RKO (cell line): ENCODE data around the gene TWIST2.

Experiments
- DNase-seq: peaks from one replicate; pipeline ENCODE4 v3.0.0-alpha.2; 2016; ENCODE audit warnings: low spot score

Gene TWIST2

GRCh38 chr2:238919307-238919706, 71.4 kb downstream of the TWIST2 start:
- no peak for DNase-seq

GRCh38 chr2:238920053-238920452, 72.2 kb downstream of the TWIST2 start:
- no peak for DNase-seq

- DNase-seq: no peak
These were observed 72.7 kb downstream of the TWIST2 start for GRCh38 chr2:238920601-238921001.

GRCh38 chr2:238921259-238921658, 73.4 kb downstream of the TWIST2 start:
- no peak for DNase-seq

- DNase-seq: no peak
These were observed 73.9 kb downstream of the TWIST2 start for GRCh38 chr2:238921681-238922319.

- no peak for DNase-seq
These were observed 74.5 kb downstream of the TWIST2 start for GRCh38 chr2:238922435-238922834.

- DNase-seq: no peak
These were observed 76.1 kb downstream of the TWIST2 start for GRCh38 chr2:238924032-238924431.

- DNase-seq: no peak
These were observed 76.9 kb downstream of the TWIST2 start for GRCh38 chr2:238924796-238925195.

GRCh38 chr2:238925281-238925680, 77.4 kb downstream of the TWIST2 start:
- DNase-seq: no peak

GRCh38 chr2:238925816-238926521, 78.1 kb downstream of the TWIST2 start:
- DNase-seq: no peak

GRCh38 chr2:238926761-238927611, 79.1 kb downstream of the TWIST2 start:
- DNase-seq: no peak

GRCh38 chr2:238927746-238928519, 80.0 kb downstream of the TWIST2 start:
- no peak for DNase-seq

GRCh38 chr2:238928520-238929241, 80.8 kb downstream of the TWIST2 start:
- DNase-seq: no peak

GRCh38 chr2:238929242-238930081, 81.6 kb downstream of the TWIST2 start:
- DNase-seq: no peak

- no peak for DNase-seq
These were observed 82.3 kb downstream of the TWIST2 start for GRCh38 chr2:238930216-238930615.

GRCh38 chr2:238936162-238937052, 88.5 kb downstream of the TWIST2 start:
- no peak for DNase-seq

GRCh38 chr2:238938003-238938400, 90.1 kb downstream of the TWIST2 start:
- no peak for DNase-seq

GRCh38 chr2:238938401-238939055, 90.6 kb downstream of the TWIST2 start:
- no peak for DNase-seq

- DNase-seq: no peak
These were observed 91.2 kb downstream of the TWIST2 start for GRCh38 chr2:238939074-238939473.
